HTERT RPE-1 (cell line): ENCODE results near the gene ESAM.

Source experiments
- in situ Hi-C: fragments of 300-500 bp; cut with MboI; formaldehyde crosslinking; loops from 4 replicates; pipeline ENCODE4 v1.14.3; 2020; ENCODE audit warnings: low sequenced_read_pairs

The ESAM gene, protein sequence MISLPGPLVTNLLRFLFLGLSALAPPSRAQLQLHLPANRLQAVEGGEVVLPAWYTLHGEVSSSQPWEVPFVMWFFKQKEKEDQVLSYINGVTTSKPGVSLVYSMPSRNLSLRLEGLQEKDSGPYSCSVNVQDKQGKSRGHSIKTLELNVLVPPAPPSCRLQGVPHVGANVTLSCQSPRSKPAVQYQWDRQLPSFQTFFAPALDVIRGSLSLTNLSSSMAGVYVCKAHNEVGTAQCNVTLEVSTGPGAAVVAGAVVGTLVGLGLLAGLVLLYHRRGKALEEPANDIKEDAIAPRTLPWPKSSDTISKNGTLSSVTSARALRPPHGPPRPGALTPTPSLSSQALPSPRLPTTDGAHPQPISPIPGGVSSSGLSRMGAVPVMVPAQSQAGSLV

DNA sequence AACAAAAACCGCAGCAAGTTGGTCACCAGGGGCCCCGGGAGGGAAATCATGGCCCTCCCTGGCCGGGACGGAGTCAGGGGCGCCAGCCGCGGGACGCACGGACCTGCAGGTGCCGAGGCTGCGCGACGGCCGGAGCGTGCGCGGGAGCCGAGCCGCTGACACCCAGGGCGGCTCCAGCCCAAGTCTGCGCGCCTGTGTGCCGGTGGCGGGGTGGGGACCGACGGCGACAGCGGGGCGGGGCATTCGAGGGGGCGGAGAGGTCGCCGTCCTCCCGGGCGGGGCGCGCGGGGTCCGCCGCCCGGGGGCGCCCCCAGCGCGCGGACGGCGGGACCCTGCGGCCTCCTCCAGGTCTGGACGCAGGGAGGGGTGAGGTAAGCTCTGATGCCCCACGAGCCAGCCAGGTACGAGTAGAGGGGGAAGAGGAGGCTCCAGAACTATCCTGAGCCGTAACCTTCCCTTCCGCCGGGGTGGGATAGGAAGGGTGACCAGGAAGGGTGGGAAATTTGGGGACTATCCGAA is at the start of gene ESAM:
ESAM (minus strand) TSS at position 186 of the 519 bp plus-strand sequence; CDS start at position 50, 136 bp downstream.
- in situ Hi-C loops: no loop called here

DNA sequence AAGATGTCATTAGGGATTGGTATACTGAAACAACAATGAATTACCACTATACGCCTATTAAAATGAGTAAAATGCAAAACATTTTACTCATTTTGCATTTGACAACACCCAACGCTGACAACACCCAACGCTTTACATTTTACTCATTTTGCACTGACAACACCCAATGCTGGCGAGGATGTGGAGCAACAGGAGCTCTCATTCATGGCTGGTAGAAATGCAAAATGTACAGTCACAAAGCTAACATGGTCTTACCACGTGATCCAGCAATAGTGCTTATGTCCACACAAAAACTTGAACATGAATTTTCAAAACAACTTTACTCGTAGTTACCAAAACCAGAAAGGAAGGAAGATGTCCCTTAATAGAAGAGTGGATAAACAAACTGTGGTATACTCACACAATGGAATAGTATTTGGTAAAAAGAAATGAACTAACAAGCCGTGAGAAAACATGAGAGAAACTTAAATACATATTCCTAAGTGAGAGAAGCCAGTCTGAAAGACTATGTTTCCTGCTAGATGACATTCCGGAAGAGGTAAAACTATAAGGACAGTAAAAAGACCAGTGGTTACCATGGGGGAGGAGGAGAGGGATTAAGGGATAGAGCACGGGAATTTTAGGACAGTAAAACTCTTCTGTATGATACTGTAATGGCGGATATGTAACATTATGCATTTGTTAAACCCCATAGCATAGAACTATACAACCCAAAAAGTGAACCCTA is 49.5 kb upstream of the ESAM start:
- in situ Hi-C loops: no loop called here

DNA sequence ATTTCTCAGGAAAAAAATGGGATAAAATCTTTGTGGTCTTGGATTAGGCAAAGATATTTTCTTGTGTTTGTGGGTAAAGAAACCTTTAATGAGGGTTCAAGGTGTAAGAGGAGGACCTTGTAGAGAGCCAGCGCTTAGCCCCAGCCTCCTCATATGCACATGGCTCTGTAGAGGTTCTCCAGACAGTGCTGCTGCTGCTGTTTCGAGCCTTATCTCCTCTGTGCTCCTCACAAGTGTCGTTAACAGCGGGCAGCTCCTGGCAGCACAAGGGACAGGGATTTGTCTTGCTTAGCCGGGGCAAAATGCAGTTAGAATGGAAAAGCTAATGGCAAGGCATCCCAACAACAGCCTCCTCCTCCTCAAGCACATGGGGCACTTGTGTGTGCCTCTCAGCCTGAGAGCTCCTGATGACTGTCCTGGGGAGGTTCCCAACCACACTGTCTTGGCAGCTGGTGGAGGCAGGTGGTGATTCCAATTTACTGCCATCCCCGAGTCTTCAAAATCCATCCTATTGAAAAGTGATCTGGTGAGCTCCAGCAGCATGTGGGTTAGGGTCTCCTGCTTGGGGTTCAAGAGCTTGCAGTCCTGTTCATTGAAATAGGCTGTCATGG is 45.7 kb upstream of the ESAM start:
- in situ Hi-C loops: no loop called here

DNA sequence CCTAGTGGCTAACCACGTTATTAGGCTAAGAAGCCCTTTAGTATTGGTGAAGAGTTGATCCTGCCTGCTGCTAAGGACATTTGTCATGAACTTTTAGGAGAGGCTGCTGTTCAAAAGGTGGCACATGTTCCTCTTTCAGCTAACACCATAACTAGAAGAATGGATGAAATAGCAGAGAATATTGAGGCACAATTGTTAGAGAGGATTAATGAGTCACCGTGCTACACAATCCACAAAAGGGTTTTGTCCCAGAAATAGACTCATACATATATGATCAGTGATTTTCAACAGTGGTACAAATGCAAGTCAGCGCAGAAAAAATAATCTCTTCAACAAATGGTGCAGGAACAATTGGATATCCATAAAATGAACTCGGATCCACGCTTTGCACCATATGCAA is 45.1 kb upstream of the ESAM start:
- in situ Hi-C loops: no loop called here

DNA sequence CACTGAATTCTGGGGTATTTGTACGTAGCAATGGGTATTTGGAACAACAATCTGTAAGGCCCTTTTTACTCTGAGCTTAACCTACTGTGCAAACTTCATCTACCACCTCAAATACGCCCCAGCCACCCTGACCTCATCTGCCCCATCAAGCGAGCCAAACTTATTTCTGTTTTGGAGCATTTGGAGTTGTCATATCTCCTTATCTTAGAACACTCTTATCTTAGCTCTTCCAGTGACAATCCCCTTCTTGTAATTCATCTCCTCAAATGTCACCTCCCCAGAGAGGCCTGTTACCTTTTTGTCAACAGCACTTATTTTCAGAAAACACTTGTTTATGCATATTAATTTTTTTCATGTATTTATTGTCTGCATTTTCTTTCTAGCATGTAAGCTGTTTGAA is 42.8 kb upstream of the ESAM start:
- in situ Hi-C loops: no loop called here

DNA sequence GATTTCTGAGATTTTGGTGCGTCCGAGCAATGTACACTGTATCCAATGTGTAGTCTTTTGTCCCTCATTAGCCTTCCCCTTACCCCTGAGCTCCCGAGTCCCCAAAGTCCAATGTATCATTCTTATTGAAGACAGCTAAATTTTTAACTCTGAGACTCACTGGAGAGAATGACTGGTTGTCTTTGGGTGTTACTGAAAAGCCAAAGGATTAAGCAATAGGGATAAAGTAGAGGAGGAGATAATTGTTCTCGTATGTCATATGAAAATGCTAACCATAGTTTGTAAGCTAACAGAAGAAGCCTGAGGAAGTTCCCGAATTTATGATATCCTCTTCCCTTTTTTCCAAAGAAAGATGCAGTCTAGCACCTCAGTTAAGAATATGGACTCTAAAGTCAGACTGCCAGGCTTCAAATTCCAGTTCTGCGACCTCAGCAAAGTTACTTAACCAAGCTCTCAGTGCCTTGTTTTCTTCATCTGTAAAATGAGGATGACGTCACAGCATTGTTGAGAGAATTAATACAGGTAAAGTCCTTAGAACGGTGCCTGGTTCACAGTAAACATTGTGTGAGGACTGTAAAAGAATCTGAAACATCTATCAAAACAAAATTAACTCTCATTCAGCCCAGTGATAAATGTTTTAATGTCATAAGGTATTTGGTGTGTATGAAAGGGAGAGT is 39.7 kb upstream of the ESAM start:
- in situ Hi-C loops: no loop called here

DNA sequence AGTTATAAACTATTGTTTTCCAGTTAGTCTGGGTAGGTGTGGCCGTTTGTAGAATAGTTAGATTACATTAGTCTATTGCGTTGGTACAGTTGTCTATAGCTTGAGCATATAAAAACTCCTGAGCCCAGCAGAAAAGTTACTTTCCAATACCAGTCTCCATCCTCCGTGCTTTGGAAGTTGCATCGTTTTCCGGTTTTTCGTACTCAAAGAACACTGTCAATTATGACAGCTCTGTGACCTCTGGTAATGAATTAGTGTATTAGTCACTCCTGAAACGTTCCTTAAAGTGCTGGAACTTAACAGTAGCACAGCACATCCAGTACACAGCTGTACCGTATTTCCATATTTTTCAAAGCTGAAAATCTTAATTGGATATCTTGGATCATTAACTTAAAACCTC is 38.9 kb upstream of the ESAM start:
- in situ Hi-C loops: no loop called here

DNA sequence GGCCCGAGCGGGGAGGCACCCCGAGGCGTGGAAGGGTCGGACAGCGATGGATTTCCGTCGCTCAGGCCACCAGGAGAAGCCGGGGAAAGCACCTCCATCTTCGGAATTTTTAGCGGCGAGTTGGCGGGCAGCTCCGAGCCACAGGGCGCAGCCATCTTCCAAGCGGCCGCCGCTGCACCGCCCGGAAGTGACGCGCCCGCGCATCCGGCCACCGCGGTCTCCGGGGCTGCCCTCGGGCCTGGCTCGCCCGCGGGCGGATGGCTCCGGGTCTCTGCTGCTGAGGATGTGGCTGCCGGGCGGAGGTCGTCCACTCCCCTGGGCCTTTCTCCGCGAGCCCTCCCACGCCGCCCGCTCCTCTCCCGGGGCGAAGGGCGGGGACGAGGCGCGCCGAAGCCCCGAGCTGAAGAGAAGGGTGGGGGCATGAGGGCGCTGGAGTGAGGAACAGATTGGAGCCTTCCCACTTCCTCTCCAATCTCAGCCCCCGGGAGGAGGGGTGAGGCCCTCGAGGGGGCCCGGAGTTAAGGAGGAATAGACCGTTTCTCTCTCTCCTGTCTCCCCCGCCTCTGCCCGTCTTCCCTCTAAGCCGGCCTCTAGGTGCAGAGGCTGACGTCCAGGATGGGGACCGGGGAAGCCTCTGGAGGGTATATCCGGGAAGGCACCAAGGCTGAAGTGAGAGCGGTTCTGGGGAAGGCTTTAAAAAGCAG is 38.3 kb upstream of the ESAM start, which contains the start of gene MSANTD2:
MSANTD2 (minus strand) TSS at position 181 of the 704 bp plus-strand sequence; CDS start at position 155, 26 bp downstream.
- in situ Hi-C loops: no loop called here

DNA sequence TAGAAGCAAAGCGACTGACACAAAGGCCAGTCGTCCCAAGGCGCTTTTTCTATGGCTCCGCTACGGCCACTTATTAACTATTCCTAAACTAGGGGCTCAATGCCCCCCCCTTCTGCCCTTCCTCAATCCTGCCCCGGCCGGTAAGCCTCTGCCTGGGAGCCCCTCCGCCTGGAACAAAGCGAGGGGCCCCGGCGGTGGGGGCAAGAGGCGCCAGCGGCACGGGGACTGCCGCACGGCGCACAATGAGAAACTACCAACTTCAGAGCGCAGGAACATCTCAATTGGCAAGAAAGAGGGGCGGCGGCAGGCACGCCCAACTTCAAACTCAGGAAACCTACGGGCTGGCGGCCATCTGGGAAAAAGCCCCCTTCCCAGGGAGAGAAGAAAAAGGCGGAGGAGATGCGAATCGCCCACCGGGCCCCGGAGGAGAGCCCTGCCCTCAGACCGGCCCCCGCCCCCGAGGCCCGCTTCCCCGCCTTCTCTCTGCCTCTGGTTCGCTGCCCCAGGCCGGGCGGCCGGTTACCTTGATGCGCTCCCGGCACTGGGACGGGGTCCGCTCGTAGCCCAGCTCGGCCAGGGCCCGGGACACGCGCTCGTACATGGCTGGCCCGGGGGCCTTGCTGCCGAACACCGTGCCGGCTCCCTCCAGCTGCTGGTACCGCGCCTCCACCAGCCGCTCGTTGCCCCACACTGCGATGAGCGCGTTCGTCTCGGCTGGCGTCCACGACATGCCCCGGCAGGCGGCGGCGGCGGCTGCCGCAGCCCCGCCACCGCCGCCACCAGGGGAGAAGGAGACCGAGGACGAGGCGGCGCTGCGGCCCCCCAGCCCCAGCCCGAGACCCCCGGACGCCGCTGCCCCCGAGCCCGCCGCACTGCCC is 37.5 kb upstream of the ESAM start:
- in situ Hi-C loops: no loop called here

DNA sequence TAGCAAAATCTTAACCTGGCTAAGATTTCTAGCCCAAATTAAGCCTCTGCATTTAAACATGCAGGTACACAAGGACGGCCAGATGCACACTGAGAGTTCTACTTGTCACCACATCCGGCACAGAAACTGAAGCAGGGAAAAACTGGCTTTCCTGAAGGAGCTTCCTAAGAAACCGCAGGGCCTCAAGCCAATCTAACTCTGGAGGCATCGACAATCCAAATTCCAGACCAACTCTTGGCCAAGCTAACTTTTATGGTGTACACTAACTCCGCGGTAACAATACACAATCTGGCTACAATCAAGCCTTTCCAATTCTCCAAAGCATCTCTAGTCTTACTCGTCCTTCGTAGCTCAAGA is 36.9 kb upstream of the ESAM start:
- in situ Hi-C loops: no loop called here

DNA sequence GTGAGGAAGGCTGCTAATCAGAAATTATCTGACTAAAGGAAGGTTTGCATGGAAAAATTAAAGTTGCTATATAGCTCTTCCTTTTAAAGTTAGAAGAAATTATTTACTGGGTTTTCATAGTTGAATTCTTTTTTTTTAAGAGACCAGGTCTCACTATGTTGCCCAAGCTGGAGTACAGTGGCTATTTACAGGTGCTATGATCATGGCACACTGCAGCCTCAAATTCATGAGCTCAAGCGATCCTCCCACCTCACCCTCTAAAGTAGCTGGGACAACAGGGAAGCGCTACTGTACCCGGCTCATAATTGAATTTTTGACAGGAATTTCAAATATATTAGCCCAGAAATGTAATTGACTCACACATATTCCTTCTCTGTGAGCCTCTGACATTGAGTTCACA is 34.2 kb upstream of the ESAM start:
- in situ Hi-C loops: no loop called here

DNA sequence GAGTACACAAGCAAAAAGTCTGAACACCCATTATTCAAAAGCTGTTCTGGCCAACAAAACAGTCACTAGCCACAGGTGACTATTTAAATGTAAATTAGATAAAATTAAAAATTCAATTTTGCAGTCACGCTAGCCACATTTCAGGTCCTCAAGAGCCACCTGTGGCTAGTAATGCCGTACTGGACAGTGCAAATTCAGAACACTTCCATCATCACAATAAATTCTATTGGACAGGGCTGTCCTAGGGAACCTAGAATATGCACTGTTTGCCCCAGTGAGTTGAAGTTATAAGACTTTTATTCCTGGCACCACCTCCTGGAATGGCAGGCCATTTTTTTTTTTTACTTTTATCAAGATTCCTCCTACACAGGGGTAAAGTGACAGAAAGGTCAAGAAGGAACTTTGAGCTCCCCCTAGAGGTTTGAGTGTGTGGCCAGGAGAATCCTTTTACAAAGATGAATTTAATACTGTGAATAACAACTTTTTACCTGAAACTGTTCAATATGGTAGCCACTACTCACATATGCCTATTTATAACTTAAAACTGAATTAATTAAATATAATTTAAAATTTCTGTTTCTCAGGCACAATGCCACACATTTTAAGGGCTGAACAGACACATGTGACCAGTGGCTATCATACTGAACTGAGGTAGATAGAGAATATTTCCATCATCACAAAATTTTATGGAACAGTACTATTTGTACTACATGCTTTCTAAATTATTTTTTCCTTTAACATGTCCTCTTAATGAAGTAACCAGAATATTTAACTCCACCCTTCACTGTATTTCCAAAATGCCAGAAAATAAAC is 31.6 kb upstream of the ESAM start:
- in situ Hi-C loops: no loop called here

DNA sequence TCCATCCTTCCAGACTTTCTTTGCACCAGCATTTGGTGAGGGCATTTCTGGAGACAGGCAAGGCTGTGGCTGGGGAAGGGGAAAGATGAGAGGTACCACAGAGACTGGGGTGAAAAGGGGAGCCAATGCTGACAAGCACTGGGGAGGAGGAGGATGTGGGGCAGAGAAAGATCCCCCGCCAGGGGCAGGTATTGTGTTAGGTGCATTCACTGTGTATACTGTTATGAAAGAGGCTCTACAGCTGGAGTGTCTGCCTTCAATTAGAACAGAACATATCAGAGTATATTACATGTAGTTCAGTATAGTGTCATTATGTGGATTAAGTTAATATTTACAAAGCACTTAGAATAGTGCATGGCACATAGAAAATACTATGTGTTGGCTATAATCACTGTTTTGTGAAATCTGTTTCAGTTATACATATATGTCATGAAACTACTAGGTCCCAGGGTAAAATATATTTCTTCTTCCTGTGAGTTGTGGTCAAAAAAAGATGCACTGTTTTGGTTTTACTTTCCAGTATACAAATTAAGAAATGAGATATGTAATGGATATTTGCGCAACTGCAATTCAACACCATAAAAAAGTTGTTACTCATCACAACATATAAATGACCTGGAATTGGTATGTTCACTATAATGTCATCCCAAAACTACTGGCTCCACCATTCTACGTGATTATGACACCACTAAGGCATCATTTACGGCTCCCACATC is 29.7 kb upstream of the ESAM start:
- in situ Hi-C loops: no loop called here

DNA sequence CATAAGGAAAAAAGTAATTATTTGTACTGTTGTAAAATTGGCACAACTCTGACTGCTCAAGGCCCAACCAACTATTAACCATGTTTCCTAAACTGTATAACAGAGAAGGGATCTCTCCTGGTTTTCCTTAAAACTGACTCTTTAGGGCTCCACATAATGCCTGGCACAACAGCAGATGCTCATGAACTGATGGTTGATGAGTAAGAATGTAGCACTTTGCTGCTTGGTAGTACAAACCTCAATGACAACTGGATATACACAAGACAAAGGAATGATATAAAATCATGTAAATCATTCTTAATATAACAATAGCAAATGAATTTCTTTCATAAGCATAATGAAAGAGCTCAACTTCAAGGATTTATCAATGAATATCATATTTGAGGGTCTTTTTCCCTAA is 26.4 kb upstream of the ESAM start:
- in situ Hi-C loops: no loop called here

DNA sequence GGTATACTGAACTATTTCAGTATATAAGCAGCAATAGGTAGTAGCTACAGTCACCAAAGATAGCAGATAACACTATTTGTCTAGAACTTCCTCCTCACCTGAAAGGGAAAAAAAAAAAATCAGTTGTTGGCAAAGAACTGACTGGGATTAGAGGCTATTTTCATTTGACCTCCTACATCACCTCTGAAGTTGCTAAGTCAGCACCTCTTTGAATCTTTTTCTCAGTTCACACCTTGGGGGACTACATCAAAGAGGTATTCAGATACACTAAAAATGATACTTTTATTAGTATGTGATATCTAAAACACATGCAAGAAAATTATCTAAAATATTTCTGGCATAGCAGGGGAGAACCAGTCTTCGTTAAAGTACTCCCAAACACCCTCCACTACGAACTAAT is 22.0 kb upstream of the ESAM start:
- in situ Hi-C loops: no loop called here

DNA sequence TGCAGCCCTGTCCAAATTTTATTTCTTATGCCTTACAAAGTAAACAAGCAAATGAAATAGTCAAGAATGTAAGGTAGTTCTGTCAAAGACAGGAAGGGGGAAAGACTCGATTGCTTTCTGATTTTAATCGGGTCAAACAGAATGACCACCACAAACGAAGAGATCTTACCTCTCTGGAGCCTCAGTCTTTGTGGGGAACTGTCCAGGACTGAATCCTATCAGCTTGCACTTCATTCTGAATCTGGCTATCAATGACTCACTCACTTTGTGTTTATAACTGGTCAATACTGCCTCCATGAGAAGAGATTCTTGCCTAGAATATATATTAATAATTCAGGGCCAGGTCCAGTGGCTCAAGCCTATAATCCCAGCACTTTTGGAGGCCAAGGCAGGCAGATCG is 20.9 kb upstream of the ESAM start:
- in situ Hi-C loops: no loop called here

DNA sequence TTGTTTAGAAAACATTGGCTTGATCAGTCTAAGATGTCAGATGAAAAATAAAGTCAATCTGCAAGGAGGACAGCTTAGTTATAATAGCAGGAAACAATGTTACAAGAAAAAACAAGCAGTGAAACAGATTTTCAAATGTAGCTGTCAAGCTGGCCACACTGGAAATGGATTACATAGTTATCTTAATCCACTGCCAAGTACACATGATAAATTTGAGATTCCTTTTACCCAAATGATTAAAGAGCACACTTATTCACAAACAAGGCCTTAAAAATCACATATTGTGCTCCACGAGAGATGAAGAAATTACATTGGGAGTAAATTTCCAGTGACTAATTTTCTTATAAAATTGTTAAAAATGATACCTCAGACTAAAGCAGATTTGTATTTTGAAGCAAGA is 17.5 kb upstream of the ESAM start:
- in situ Hi-C loops: no loop called here

DNA sequence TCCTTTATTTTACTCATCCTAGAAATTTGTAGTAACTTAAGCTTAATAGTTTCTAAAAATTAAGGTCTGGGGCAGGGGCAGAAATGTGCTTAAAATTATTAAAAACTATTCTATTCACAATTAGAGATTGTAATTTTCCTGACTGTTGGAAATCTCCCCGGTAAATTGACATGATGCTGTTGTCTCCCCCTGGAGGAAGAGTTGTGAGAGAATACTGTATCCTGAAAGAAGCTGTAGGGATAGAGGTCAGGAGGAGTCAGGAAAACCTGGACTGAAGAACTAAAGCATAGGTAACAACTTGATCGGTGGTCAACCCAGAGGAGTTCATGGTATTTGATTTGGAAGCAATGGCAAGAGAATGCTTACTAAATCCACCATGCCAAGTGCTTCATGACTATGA is 16.2 kb upstream of the ESAM start:
- in situ Hi-C loops: no loop called here
